ENCODE results near the gene TPCN2. TPM values are rescaled to one million over a fixed set of nuclear protein-coding genes. Genes with fewer than 3 reads are reported as not detected.

TPCN2 gene
- total RNA-seq, 3 donors from 2014 or later (not counting 1 experiment from before 2014, with no cell fraction given) = 14.9 to 18.3 (median 18.2) TPM

GRCh38 chr11:69142895-69143294 is 94.2 kb downstream of the TPCN2 start:
- DNase-seq (no peak), ATAC-seq (no peak)
- intact Hi-C loops (cut with micrococcal nuclease) = no loop called here
- Histone ChIP-seq H3K27me3 (ENCODE audit: control insufficient read depth, insufficient read depth, low read length) (no peaks in the 10 kb centered on the region), H3K27ac (ENCODE audit: low read length) (no peak overlapping the region), H3K4me3 (ENCODE audit: low read length) (no peak overlapping the region), H3K36me3 (ENCODE audit: control insufficient read depth, insufficient read depth, low read length) (no peaks in the 10 kb centered on the region), H3K4me1 (ENCODE audit: control insufficient read depth, insufficient read depth, low read length) (no peaks in the 10 kb centered on the region), H3K9me3 (ENCODE audit: control insufficient read depth, insufficient read depth, low read length) (peaks cover 7% of the 10 kb centered on the region)
- Mint-ChIP-seq H3K27me3 (ENCODE audit: low read depth in 2 of 2) (peaks cover 4 to 9% of the 10 kb centered on the region in 2 donors), H3K4me1 (no peaks in the 10 kb centered on the region), H3K36me3 (peaks cover 11% of the 10 kb centered on the region), H3K9me3 (peaks cover 4 to 5% of the 10 kb centered on the region in 2 donors), H3K4me3 (no peak overlapping the region), H3K27ac (no peak overlapping the region)
- no peak for TF ChIP-seq CTCF (IDR thresholded peaks at IDR 0.05)
- 90% methylated on average over 2 of the region's 2 CpGs for WGBS (ENCODE audit: insufficient coverage)

- no peak for TF ChIP-seq CTCF (IDR thresholded peaks at IDR 0.05)
- Histone ChIP-seq H3K9me3 (ENCODE audit: control insufficient read depth, insufficient read depth, low read length) (peaks cover 7% of the 10 kb centered on the region), H3K4me1 (ENCODE audit: control insufficient read depth, insufficient read depth, low read length) (no peaks in the 10 kb centered on the region), H3K27ac (ENCODE audit: low read length) (no peak overlapping the region), H3K27me3 (ENCODE audit: control insufficient read depth, insufficient read depth, low read length) (no peaks in the 10 kb centered on the region), H3K36me3 (ENCODE audit: control insufficient read depth, insufficient read depth, low read length) (no peaks in the 10 kb centered on the region), H3K4me3 (ENCODE audit: low read length) (no peak overlapping the region)
- no peak overlapping the region for H3K27ac Mint-ChIP-seq
- H3K4me3 Mint-ChIP-seq = no peak overlapping the region
- intact Hi-C loops (cut with micrococcal nuclease) = no loop called here
- H3K9me3 Mint-ChIP-seq = peaks cover 4 to 5% of the 10 kb centered on the region in 2 donors
- DNase-seq (no peak), ATAC-seq (no peak)
- H3K27me3 Mint-ChIP-seq (ENCODE audit: low read depth in 2 of 2) = peaks cover 4 to 15% of the 10 kb centered on the region in 2 donors
- WGBS (ENCODE audit: insufficient coverage) = 70% methylated on average over 7 of the region's 7 CpGs
- H3K36me3 Mint-ChIP-seq = peaks cover 11% of the 10 kb centered on the region
- H3K4me1 Mint-ChIP-seq = no peaks in the 10 kb centered on the region
Measured at GRCh38 chr11:69144316-69145049, 95.8 kb downstream of the TPCN2 start.

DNA sequence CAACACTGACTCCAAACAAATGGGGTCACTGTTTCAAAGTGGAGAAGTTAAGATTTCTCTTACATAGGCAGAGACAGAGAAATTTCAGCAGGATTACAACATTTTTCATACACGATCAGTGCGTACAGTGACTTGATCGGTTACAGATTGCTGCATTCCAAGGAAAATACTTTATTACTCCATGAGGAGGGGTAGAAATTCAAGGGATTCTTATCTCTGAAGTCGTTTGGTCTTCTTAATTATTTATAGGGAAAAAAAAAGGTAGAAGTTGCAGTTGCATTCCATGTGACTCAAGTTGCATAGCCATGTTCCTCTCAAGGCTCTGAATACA is 96.3 kb downstream of the TPCN2 start:
- DNase-seq (no peak), ATAC-seq (no peak)
- Histone ChIP-seq H3K36me3 (ENCODE audit: control insufficient read depth, insufficient read depth, low read length) (no peaks in the 10 kb centered on the region), H3K9me3 (ENCODE audit: control insufficient read depth, insufficient read depth, low read length) (peaks cover 7% of the 10 kb centered on the region), H3K4me3 (ENCODE audit: low read length) (no peak overlapping the region), H3K27ac (ENCODE audit: low read length) (no peak overlapping the region), H3K27me3 (ENCODE audit: control insufficient read depth, insufficient read depth, low read length) (no peaks in the 10 kb centered on the region), H3K4me1 (ENCODE audit: control insufficient read depth, insufficient read depth, low read length) (no peaks in the 10 kb centered on the region)
- 88% methylated on average over 4 of the region's 4 CpGs for whole genome bisulfite sequencing (ENCODE audit: insufficient coverage)
- no peak overlapping the region for H3K27ac Mint-ChIP-seq
- peaks cover 4 to 17% of the 10 kb centered on the region in 2 donors for H3K27me3 Mint-ChIP-seq (ENCODE audit: low read depth in 2 of 2)
- peaks cover 11% of the 10 kb centered on the region for H3K36me3 Mint-ChIP-seq
- H3K4me1 Mint-ChIP-seq = no peaks in the 10 kb centered on the region
- intact Hi-C loops (cut with micrococcal nuclease) = no loop called here
- peaks cover 4 to 5% of the 10 kb centered on the region in 2 donors for H3K9me3 Mint-ChIP-seq
- no peak for TF ChIP-seq CTCF (IDR thresholded peaks at IDR 0.05)
- no peak overlapping the region for H3K4me3 Mint-ChIP-seq

GRCh38 chr11:69148377-69148762 is 99.6 kb downstream of the TPCN2 start:
- 95% methylated on average over 13 of the region's 13 CpGs for WGBS (ENCODE audit: insufficient coverage)
- no peaks in the 10 kb centered on the region for H3K4me1 ChIP-seq (ENCODE audit: control insufficient read depth, insufficient read depth, low read length)
- H3K27ac ChIP-seq (ENCODE audit: low read length) = no peak overlapping the region
- intact Hi-C loops (cut with micrococcal nuclease) = no loop called here
- DNase-seq (no peak), ATAC-seq (no peak)
- no peaks in the 10 kb centered on the region for H3K36me3 ChIP-seq (ENCODE audit: control insufficient read depth, insufficient read depth, low read length)
- no peak overlapping the region for H3K4me3 ChIP-seq (ENCODE audit: low read length)
- H3K9me3 ChIP-seq (ENCODE audit: control insufficient read depth, insufficient read depth, low read length) = peaks cover 7% of the 10 kb centered on the region
- H3K27me3 ChIP-seq (ENCODE audit: control insufficient read depth, insufficient read depth, low read length) = no peaks in the 10 kb centered on the region
- peaks cover 0 to 26% of the 10 kb centered on the region in 2 donors for H3K27me3 Mint-ChIP-seq (ENCODE audit: low read depth in 2 of 2)
- no peak overlapping the region for H3K27ac Mint-ChIP-seq
- no peak for TF ChIP-seq CTCF (IDR thresholded peaks at IDR 0.05)
- H3K9me3 Mint-ChIP-seq = peaks cover 4 to 5% of the 10 kb centered on the region in 2 donors
- peaks cover 11% of the 10 kb centered on the region for H3K36me3 Mint-ChIP-seq
- H3K4me1 Mint-ChIP-seq = no peaks in the 10 kb centered on the region
- no peak overlapping the region for H3K4me3 Mint-ChIP-seq

Data from natural killer cell (primary cell).